NCI-H2227 (cell line): ENCODE measurements around the gene TMEM132E.

Experiments
- DNase-seq: peaks from one replicate; lab custom pipeline; 2025; ENCODE audit not compliant: unreplicated experiment; lab: John Stamatoyannopoulos, UW

Gene TMEM132E

GRCh38 chr17:34658811-34659560 lies 79.6 kb downstream of the TMEM132E start:
- DNase-seq: no peak

- DNase-seq: no peak
Observed at GRCh38 chr17:34663714-34664113, 84.3 kb downstream of the TMEM132E start.

GRCh38 chr17:34665150-34665806 lies 85.9 kb downstream of the TMEM132E start:
- no peak for DNase-seq

GRCh38 chr17:34665819-34666763 lies 86.7 kb downstream of the TMEM132E start:
- peak; percentile 26 for DNase-seq

GRCh38 chr17:34667656-34668055 lies 88.3 kb downstream of the TMEM132E start:
- DNase-seq: no peak

- no peak for DNase-seq
Observed at GRCh38 chr17:34668206-34668605, 88.8 kb downstream of the TMEM132E start.

- DNase-seq: no peak
Observed at GRCh38 chr17:34669511-34669910, 90.1 kb downstream of the TMEM132E start.

- DNase-seq: no peak
Observed at GRCh38 chr17:34670618-34671017, 91.2 kb downstream of the TMEM132E start.

GRCh38 chr17:34671191-34671590 lies 91.8 kb downstream of the TMEM132E start:
- no peak for DNase-seq

- DNase-seq: no peak
Observed at GRCh38 chr17:34672176-34672785, 92.9 kb downstream of the TMEM132E start.

- DNase-seq: no peak
Observed at GRCh38 chr17:34673516-34673915, 94.1 kb downstream of the TMEM132E start.

- DNase-seq: no peak
Observed at GRCh38 chr17:34673995-34674890, 94.9 kb downstream of the TMEM132E start.

- no peak for DNase-seq
Observed at GRCh38 chr17:34675143-34675542, 95.8 kb downstream of the TMEM132E start.

- DNase-seq: no peak
Observed at GRCh38 chr17:34675605-34676004, 96.2 kb downstream of the TMEM132E start.

- no peak for DNase-seq
Observed at GRCh38 chr17:34680151-34680550, 100.8 kb downstream of the TMEM132E start.

- DNase-seq: no peak
Observed at GRCh38 chr17:34682305-34682704, 102.9 kb downstream of the TMEM132E start.

- no peak for DNase-seq
Observed at GRCh38 chr17:34683390-34683789, 104.0 kb downstream of the TMEM132E start.
